Psoas muscle (tissue), 8 donors: ENCODE data around the gene ZRANB3. TPM values are rescaled to one million over a fixed set of nuclear protein-coding genes. Genes with fewer than 3 reads are reported as not detected.

Experiments
- ATAC-seq, 4 donors: fragments of 200-7000 bp; cut with Tn5 transposase; one replicate each; pipeline ENCODE4 v1.9.1; 2020; ENCODE audit warnings: moderate library complexity in 3 of 4, mild to moderate bottlenecking in 2 of 4
- DNase-seq, 2 donors: peaks; one replicate each; pipeline ENCODE4 v3.0.0-alpha.2; 2020
- H3K27ac ChIP-seq: fragments of 200-600 bp; one replicate; pipeline ENCODE4 v1.8.0; 2022
- H3K27me3 ChIP-seq, 3 donors: fragments of 200-600 bp in 1 of 3; one replicate each; pipeline versions ENCODE4 v1.6.1 to v1.8.0; 2013 to 2022; ENCODE audit warnings: low read length in 2 of 3, mild to moderate bottlenecking in 2 of 3, moderate library complexity in 1 of 3; ENCODE audit not compliant: insufficient read depth in 3 of 3
- H3K36me3 ChIP-seq, 2 donors: fragments of 200-600 bp in 1 of 2; one replicate each; pipeline versions ENCODE4 v1.6.1 to v1.8.0; 2013 to 2022; ENCODE audit warnings: low read depth in 1 of 2, mild to moderate bottlenecking in 1 of 2, moderate library complexity in 1 of 2; ENCODE audit not compliant: insufficient read depth in 1 of 2
- H3K4me1 ChIP-seq: fragments of 200-600 bp; one replicate; pipeline ENCODE4 v1.8.0; 2022
- H3K4me3 ChIP-seq: fragments of 200-600 bp; one replicate; pipeline ENCODE4 v1.8.0; 2022; ENCODE audit warnings: mild to moderate bottlenecking
- H3K9me3 ChIP-seq: fragments of 200-600 bp; one replicate; pipeline ENCODE4 v1.8.0; 2022
- CTCF ChIP-seq: fragments of 200-600 bp; IDR thresholded peaks from one replicate; pipeline ENCODE4 v1.8.0; 2022; ENCODE audit warnings: antibody characterized with exemption
- WGBS, 3 donors: extraction: QIAGEN DNeasy Blood & Tissue Kit; methylation state at CpG; one replicate each; pipeline versions ENCODE4 v1.1.6 to v1.1.7; 2013; 5-methylcytosine and 5-hydroxymethylcytosine counted together
- intact Hi-C, 2 donors: fragments of 100-400 bp; cut with DNase I; formaldehyde crosslinking; loops; one replicate each; pipeline versions ENCODE4 v1.11.0 to v1.14.2; 2022
- polyA plus RNA-seq, 3 donors: library from polyadenylated mRNA; stranded (reverse); fragments of 200-250 nt; gene quantifications; one replicate each; pipeline ENCODE4 v1.2.3, GENCODE V29; 2013
- total RNA-seq, 4 donors: library from RNA; stranded (reverse); fragmentation: NEBNext Ultra II Directional in 2 of 4; extraction: Animal tissue kit (Norgen Biotek cat#: 25700) in 2 of 4; gene quantifications; one replicate each; pipeline versions ENCODE4 v1.2.1 to v1.2.4, GENCODE V29; 2021 to 2023
- donor health status: healthy with polysubstance abuse.
- donor health status: DM: no; HTN: no; CAD: no; lungs with moderate emphysema.
- donor health status: Bipolar disorder and iron deficiency.
- donor health status: healthy.
- donor health status: DM: yes; HTN: yes; CAD: no.
- donor health status: DM: no; HTN: no; CAD: no.
- donor health status: DM: no; HTN: no; CAD: no.
- donor health status: DM: yes; HTN: yes; CAD: no.

ZRANB3 gene
- total and polyA plus RNA-seq, 7 donors, result 1.3 to 6.4 (median 4.0) TPM

- no peak overlapping the region for H3K4me3 ChIP-seq
- no peaks in the 10 kb centered on the region for H3K36me3 ChIP-seq
- H3K4me1 ChIP-seq, result no peaks in the 10 kb centered on the region
- WGBS, 3 donors, result 96 to 97% (median 97%) methylated on average over 4 of the region's 4 CpGs
- TF ChIP-seq CTCF, result no peak
- H3K27ac ChIP-seq, result no peak overlapping the region
- H3K9me3 ChIP-seq, result peaks cover 4% of the 10 kb centered on the region
- intact Hi-C loops, result no loop called here
- ATAC-seq (no peak), DNase-seq (no peak)
- H3K27me3 ChIP-seq, result no peaks in the 10 kb centered on the region
These were observed 195.8 kb downstream of the ZRANB3 start for GRCh38 chr2:135335256-135335655.

- H3K4me1 ChIP-seq, result no peaks in the 10 kb centered on the region
- H3K9me3 ChIP-seq, result peaks cover 18% of the 10 kb centered on the region
- no peak overlapping the region for H3K4me3 ChIP-seq
- H3K27ac ChIP-seq, result no peak overlapping the region
- WGBS, 3 donors, result 76 to 85% (median 79%) methylated on average over 1 of the region's 1 CpG
- H3K36me3 ChIP-seq, result no peaks in the 10 kb centered on the region
- TF ChIP-seq CTCF, result no peak
- DNase-seq, result no peak
- no peak for ATAC-seq
- H3K27me3 ChIP-seq, result no peaks in the 10 kb centered on the region
- intact Hi-C loops, result no loop called here
These were observed 203.9 kb downstream of the ZRANB3 start for GRCh38 chr2:135327146-135327545.

- DNase-seq (no peak), ATAC-seq (no peak)
- peaks cover 10% of the 10 kb centered on the region for H3K9me3 ChIP-seq
- H3K36me3 ChIP-seq, result no peaks in the 10 kb centered on the region
- H3K27ac ChIP-seq, result no peak overlapping the region
- no peak overlapping the region for H3K4me3 ChIP-seq
- no peak for TF ChIP-seq CTCF
- no peaks in the 10 kb centered on the region for H3K4me1 ChIP-seq
- no peaks in the 10 kb centered on the region for H3K27me3 ChIP-seq
- intact Hi-C loops, result no loop called here
- 72 to 76% (median 72%) methylated on average over 4 of the region's 4 CpGs for WGBS, 3 donors
These were observed 210.3 kb downstream of the ZRANB3 start for GRCh38 chr2:135320465-135321355.

- ATAC-seq, result no peak
- whole genome bisulfite sequencing, 3 donors, result 84 to 89% (median 86%) methylated on average over 2 of the region's 2 CpGs
- H3K36me3 ChIP-seq, result no peaks in the 10 kb centered on the region
- no peak overlapping the region for H3K27ac ChIP-seq
- no peaks in the 10 kb centered on the region for H3K27me3 ChIP-seq
- no peaks in the 10 kb centered on the region for H3K4me1 ChIP-seq
- no peaks in the 10 kb centered on the region for H3K9me3 ChIP-seq
- no peak for TF ChIP-seq CTCF
- no peak overlapping the region for H3K4me3 ChIP-seq
- no peak for DNase-seq
- intact Hi-C loops, result no loop called here
These were observed 212.2 kb downstream of the ZRANB3 start for GRCh38 chr2:135318808-135319207.

DNA sequence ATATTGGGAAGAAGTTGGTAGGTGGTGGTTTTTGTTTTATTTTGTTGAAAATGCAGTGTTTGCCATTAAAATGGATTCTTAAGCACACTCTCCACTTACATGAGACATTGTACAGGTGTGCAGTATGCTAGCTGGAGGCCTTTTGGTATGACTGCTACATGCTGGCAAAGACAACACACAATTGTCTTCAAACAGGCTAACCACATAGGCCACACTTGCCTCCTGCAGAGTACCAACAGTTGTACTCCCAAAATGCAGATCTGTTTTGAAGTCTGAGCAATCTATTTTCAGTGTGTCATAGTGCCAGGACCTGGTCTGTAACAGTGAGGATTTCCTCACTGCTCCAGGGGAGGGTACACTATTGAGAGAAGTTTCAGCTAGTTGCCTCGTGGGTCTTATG lies 213.6 kb downstream of the ZRANB3 start:
- H3K4me3 ChIP-seq, result no peak overlapping the region
- no peaks in the 10 kb centered on the region for H3K27me3 ChIP-seq
- WGBS, 3 donors, result 61 to 78% (median 69%) methylated on average over 1 of the region's 1 CpG
- H3K27ac ChIP-seq, result no peak overlapping the region
- H3K4me1 ChIP-seq, result no peaks in the 10 kb centered on the region
- DNase-seq (no peak), ATAC-seq (no peak)
- intact Hi-C loops, result no loop called here
- no peaks in the 10 kb centered on the region for H3K36me3 ChIP-seq
- H3K9me3 ChIP-seq, result no peaks in the 10 kb centered on the region
- TF ChIP-seq CTCF, result no peak
